Forelimb muscle (tissue), 1 donor: Measurements from ENCODE around the gene ZCCHC17. TPM values are rescaled to one million over a fixed set of nuclear protein-coding genes. Genes with fewer than 3 reads are reported as not detected.
A peak's percentile ranks its signal among the peaks of the same experiment; 100 is the strongest.
"Not testable (repeated sequence)": the region's sequence is repeated elsewhere in the genome, so short reads cannot be mapped to it uniquely, and the experiment has no call there.

Experiments used
- DNase-seq: peaks from one replicate; pipeline ENCODE4 v3.0.0-alpha.2; 2013; ENCODE audit warnings: low read depth
- polyA plus RNA-seq: library from polyadenylated mRNA; unstranded; fragments of 120-200 nt; gene quantifications from one replicate; pipeline ENCODE4 v1.2.1, GENCODE V29; 2013; ENCODE audit not compliant: insufficient read length

The ZCCHC17 gene
- 27.1 TPM for polyA plus RNA-seq

GRCh38 chr1:31296486-31297276, at the start of gene ZCCHC17, which contains the start of gene SNRNP40:
Gene ZCCHC17 (plus strand): TSS chr1:31297032. CDS start chr1:31310099, 13,067 bp downstream.
Gene SNRNP40 (minus strand): TSS chr1:31296788. CDS start chr1:31296751, 37 bp downstream.
- DNase-seq: peak; percentile 100

- no peak for DNase-seq
Measured at GRCh38 chr1:31248276-31248675, 48.6 kb upstream of the ZCCHC17 start.

DNA sequence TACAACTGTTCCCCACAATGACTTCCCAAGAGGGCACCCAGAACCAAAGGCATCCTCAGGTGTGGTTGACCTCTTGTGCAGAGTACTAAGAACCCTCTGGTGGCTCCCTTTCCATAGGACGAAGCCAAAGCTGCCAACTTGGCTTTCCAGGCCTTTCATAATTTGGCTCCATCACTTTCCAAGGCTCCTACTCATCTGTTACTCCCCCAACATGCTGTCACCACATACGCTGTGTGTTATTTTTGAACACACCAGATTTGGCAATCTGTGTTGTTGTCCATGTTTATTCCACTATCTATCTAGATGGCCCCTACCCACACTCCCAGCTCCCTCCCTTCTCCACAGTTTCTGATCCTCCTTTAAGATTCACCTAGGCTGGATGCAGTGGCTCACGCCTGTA, 47.0 kb upstream of the ZCCHC17 start:
- DNase-seq: no peak

DNA sequence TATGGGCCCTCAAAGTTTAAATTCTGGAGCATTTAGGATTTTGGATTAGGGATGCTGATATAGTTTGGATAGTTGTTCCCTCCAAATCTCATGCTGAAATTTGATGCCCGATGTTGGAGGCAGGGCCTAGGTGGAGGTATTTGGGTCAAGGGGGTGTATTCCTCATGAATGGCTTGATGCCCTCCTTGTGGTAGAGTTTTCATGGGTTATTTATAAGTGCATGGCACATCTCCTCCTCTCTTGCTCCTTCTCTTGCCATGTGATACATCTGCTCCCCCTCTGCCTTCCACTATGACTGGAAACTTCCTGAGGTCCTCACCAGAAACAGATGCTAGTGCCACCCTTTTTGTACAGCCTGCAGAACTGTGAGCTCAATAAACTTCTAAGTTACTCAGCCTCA, 39.6 kb upstream of the ZCCHC17 start:
- no peak for DNase-seq

GRCh38 chr1:31258581-31258980, 38.3 kb upstream of the ZCCHC17 start:
- DNase-seq: no peak

DNA sequence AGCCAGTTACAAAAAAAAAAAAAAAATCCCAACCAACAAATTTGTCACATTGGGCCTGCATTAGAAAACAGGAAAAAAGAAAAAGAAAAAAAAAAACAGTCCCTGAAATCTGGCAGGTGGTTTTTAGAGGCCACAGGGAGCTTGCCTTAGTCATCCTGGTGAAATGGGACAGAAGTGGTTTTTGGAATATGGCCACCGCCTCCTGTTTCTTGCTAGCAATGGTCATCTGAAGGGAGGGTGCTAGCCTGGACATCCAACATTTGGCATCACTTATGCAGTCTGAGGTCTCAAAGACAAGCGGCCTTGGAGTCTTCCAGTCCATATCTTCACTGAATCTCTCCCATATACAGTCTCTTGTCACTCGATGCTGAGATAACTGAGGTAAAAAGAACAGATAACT, 37.1 kb upstream of the ZCCHC17 start:
- no peak for DNase-seq

- no peak for DNase-seq
Measured at GRCh38 chr1:31261916-31262315, 34.9 kb upstream of the ZCCHC17 start.

DNA sequence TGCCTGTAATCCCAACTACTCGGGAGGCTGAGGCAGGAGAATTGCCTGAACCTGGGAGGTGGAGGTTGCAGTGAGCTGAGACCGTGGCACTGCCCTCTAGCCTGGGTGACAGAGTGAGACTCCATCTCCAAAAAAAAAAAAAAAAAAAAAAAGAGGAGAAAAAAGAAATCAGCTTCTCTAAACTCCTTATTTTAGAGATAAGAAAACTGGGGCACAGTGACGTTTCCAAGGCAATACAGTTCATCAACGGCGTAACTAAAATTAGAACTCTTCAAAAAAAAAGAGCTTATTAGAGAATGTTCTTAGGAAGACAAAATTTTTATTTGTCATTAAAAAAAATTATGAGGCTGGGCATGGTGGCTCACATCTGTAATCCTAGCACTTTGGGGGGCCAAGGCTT, 34.4 kb upstream of the ZCCHC17 start:
- not testable (repeated sequence) for DNase-seq

DNA sequence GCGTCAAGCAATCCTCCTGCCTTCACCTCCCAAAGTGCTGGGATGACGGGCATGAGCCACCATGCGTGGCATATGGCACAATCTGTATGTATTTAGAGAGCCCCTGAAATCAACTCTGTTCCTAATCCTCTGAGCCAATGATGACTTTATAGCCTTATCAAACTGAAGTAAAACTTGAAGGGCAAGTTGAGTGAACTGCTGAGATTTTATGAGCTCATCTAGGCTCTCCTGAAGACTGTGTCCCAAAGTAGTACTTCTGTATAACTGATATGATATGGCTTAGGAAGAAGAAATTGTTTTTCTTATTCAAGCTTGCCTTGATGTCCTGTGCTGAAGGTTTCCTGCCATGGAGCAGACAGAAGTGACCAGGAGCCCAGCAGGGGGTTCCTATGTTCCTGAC, 33.4 kb upstream of the ZCCHC17 start:
- no peak for DNase-seq

DNA sequence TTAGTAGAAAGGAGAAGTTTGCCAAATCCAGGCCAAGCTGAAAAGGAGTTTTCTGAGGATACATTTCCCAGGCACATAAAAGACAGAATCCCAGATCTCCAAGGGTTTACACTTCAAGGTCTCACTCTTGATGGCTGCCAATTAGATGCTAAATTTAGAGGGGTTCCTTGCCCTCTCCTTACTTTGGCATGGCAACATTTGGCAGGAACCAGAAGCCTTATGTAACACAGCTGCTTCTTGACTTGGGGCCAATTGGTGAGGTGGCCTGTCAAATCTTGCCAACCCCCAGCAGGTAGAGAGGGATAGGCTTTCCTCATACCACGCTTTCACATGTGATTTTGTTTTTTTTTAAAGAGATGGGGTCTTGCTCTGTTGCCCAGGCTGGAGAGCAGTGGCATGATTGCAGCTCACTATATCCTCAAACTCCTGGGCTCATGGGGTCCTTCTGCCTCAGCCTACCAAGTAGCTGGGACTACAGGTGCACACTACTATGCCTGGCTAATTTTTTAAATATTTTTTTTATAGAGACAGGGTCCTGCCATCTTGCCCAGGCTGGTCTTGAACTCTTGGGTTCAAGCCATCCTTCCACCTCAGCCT, 31.9 kb upstream of the ZCCHC17 start:
- DNase-seq: no peak

DNA sequence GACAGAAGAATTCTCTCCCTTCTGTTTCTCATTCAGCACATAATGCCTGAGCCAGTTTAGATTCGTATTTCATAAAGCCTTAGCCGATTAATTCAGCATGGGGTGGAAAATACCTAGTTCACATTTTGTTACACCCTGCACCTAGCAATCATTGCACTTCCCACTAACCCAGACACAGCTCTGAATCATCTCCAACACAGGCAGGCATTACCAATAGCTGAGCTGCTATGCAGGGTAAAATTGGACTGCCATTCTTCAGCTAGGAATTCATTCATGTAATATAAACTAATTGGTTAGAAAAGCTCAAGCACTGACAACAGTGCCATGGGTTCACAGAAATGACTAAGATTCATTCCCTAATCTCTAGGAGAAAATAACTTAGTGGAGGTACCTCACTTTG, 30.3 kb upstream of the ZCCHC17 start:
- DNase-seq: no peak

DNA sequence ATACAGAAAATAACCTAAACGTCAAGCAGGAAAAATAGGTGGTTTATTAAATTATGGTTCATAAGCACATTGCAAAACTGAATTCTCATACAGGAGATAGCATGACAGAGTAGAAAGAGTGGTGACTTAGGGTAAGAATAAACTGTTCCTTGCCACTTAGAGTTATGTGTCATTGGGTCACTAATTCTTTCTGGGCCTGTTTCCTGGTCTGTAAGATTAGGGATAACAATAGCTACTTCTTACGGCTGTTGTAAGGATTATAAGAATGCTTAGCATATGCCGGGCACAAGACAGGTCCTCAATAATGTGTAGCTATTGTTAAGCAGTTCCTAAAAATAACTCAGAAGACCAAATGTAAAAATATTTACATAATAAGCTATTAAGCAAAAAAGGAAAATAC, 24.5 kb upstream of the ZCCHC17 start:
- DNase-seq: no peak

DNA sequence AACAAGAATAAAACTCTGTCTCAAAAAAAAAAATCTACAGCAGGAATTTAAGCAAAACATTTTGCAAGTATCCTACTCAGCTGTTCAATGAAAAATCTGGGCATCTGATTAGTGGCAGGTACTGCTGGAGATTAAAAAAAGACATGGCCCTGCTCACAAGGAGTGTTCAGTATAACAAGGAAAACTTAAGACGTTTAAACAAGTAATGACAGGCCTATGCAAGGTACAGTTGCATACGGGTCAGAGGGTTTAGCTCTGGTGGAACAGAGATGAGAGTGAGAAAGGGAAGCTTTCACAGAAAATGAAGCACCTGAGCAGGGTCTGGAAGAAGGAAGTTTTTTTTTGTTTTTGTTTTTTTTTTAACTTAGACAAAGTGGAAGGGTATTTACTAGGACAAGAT, 23.2 kb upstream of the ZCCHC17 start:
- DNase-seq: no peak

DNA sequence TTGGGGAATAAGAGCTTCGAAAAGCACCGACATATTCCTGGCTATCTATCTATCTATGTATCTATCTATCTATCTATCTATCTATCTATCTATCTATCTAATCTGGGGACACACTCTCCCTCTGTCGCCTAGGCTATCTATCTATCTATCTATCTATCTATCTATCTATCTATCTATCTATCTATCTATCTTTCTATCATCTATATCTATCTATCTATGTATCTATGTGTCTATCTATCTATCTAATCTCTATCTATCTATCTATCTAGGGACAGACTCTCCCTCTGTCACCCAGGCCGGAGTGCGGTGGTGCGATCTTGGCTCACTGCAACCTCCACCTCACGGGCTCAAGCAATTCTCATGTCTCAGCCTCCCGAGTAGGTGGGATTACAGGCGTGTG, 14.4 kb upstream of the ZCCHC17 start:
- DNase-seq: not testable (repeated sequence)

DNA sequence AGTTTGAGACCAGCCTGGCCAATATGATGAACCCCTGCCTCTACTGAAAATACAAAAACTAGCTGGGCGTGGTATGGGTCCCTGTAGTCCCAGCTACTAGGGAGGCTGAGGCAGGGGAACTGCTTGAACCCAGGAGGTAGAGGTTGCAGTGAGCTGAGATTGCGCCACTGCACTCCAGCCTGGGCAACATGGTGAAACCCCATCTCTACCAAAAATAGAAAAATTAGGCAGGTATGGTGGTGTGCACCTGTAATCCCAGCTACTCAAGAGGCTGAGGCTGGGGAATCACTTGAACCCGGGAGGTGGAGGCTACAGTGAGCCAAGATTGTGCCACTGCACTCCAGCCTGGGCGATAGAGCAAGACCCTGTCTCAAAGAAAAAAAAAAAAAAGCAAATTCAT, 9.0 kb upstream of the ZCCHC17 start:
- DNase-seq: not testable (repeated sequence)

DNA sequence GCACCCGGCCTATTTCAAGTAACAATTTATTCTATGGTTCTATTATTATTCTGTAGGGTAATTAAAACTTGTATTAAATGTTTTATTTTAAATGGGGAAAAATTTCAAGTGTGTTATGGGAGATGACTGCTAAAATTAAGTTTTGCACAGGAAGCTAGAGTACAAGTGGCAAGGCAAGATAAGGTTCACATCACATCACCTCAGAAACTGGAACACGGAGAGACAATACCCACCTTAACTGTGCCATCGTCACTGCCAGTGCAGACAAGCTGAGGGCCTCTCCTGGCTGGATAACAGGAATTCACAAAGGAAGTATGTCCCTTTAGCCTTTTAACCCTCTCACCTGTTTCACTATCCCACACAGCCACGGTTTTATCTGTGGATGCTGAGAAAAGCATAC, 7.8 kb upstream of the ZCCHC17 start:
- DNase-seq: no peak

GRCh38 chr1:31295874-31296485, 852 bp upstream of the ZCCHC17 start:
- DNase-seq: no peak

GRCh38 chr1:31297277-31298247, 730 bp downstream of the ZCCHC17 start:
- no peak for DNase-seq

DNA sequence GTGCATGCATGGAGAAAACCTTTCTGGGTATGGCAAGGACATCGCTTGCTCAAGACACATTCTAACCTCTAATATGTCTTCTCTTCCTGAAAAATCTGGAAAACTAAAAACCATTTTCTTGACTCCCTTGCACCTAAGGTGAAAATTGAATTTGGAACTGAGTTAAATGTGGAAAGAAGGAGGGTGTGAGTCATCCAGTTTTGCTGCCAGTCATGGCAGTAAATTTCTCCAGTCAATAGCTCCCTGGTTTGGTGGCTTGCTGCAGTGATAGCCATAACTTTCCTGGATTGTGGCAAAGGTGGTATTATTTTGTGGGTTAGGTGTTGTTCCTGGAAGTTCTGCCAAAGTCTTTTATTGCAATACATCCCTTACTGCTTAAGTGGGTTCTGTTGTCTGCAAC, 2.5 kb downstream of the ZCCHC17 start:
- DNase-seq: no peak

DNA sequence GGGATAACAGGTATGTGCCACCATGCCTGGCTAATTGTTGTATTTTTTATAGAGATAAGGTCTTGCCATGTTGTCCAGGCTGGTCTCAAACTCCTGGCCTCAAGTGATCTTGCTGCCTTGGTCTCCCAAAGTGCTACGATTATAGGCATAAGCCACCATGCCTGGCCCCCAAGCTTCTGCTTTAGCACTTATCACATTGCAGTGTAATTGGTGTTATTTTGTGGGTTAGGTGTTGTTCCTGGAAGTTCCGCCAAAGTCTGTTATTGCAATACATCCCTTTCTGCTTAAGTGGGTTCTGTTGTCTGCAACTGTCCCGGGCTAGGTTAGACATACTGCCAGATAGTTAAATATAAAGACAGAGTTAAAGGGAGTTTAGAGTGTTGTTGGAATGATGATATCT, 3.4 kb downstream of the ZCCHC17 start:
- DNase-seq: no peak

DNA sequence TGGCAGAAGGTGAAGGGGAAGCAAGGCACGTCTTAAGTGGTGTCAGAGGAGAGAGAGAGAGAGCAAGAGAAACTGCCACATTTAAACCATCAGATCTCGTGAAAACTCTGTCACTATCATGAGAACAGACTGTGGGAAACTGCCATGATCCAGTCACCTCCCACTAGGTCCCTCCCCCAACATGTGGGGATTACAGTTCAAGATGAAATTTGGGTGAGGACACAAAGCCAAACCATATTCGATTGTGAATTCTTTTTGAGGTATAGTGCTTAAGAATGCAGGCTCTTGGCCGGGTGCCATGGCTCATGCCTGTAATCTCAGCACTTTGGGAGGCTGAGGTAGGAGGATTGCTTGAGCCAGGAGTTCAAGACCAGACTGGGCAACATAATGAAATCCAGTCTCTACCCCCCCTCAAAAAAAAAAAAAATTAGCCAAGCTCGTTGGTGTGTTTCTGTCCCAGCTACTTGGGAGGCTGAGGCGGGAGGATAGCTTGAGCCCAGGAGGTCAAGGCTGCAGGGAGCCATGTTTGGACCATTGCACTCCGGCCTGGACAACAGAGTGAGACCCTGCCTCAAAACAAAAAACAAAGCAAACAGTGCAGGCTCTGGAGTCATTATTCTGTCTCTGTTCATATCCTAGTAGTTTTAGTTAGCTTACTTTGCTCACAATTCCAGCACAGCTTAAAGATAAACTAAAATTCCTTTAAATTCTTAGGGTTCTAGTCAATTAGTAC, 6.0 kb downstream of the ZCCHC17 start:
- DNase-seq: no peak
